ENCODE results near the gene ABCA13. TPM values are rescaled to one million over a fixed set of nuclear protein-coding genes. Genes with fewer than 3 reads are reported as not detected.

The ABCA13 gene
- total RNA-seq, 1 experiment from 2014 or later, result 2.1 TPM

DNA sequence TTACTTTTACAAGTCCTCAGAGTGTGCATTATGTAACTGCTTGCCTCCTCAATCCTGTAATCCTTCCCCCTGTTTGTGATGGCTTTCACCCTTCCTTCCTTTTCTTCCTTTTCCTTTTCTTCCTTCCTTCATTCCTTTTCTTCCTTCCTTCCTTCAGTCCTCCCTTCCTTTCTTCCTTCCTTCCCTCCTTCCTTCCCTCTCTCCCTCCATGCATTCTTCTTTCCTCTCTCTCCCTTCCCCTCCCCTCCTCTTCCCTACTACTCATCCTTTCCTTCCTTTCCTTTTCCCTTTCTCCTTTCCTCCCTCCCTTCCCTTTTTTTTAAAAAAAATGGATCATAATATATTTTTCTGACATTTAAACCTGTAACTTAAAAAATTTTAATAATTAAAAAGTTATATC lies 22.2 kb upstream of the ABCA13 start:
- POLR2A ChIA-PET (ENCODE audit: unreplicated experiment), result no interaction called here
- Histone ChIP-seq H3K27ac (ENCODE audit: low read length) (no peak overlapping the region), H2AFZ (ENCODE audit: low read length) (no peak overlapping the region), H3K4me3 (ENCODE audit: low read length) (no peak overlapping the region), H3K27me3 (ENCODE audit: low read length) (no peaks in the 10 kb centered on the region), H3K4me2 (ENCODE audit: low read length) (no peak overlapping the region), H3K79me2 (ENCODE audit: low read length) (no peaks in the 10 kb centered on the region), H3K9ac (ENCODE audit: low read length) (no peak overlapping the region), H3K4me1 (ENCODE audit: insufficient read depth, low read length) (peaks cover 24% of the 10 kb centered on the region), H3K9me2 (replicated peaks; ENCODE audit: low read length) (no peaks in the 10 kb centered on the region), H3F3A (ENCODE audit: low read length, unreplicated experiment) (no peaks in the 10 kb centered on the region), H4K20me1 (ENCODE audit: low read length) (no peaks in the 10 kb centered on the region), H3K36me3 (ENCODE audit: low read depth, low read length) (no peaks in the 10 kb centered on the region), H3K9me3 (ENCODE audit: low read length) (no peaks in the 10 kb centered on the region)
- ATAC-seq (no peak), DNase-seq (no peak)
- no peak for TF ChIP-seq EZH2phosphoT487 (IDR thresholded peaks at IDR 0.05; ENCODE audit: borderline replicate concordance, low read length)
- no peak for TF ChIP-seq EZH2 (IDR thresholded peaks at IDR 0.05; ENCODE audit: low read length, unreplicated experiment)
- TF ChIP-seq, protein P1, sequence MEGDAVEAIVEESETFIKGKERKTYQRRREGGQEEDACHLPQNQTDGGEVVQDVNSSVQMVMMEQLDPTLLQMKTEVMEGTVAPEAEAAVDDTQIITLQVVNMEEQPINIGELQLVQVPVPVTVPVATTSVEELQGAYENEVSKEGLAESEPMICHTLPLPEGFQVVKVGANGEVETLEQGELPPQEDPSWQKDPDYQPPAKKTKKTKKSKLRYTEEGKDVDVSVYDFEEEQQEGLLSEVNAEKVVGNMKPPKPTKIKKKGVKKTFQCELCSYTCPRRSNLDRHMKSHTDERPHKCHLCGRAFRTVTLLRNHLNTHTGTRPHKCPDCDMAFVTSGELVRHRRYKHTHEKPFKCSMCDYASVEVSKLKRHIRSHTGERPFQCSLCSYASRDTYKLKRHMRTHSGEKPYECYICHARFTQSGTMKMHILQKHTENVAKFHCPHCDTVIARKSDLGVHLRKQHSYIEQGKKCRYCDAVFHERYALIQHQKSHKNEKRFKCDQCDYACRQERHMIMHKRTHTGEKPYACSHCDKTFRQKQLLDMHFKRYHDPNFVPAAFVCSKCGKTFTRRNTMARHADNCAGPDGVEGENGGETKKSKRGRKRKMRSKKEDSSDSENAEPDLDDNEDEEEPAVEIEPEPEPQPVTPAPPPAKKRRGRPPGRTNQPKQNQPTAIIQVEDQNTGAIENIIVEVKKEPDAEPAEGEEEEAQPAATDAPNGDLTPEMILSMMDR (conservative IDR thresholded peaks at IDR 0.05; ENCODE audit: low read depth, low read length), result no peak
- intact Hi-C loops (cut with micrococcal nuclease), result no loop called here
- CTCF ChIA-PET, result no interaction called here
- no TSS peak for BruUV-seq (replicated peaks)

DNA sequence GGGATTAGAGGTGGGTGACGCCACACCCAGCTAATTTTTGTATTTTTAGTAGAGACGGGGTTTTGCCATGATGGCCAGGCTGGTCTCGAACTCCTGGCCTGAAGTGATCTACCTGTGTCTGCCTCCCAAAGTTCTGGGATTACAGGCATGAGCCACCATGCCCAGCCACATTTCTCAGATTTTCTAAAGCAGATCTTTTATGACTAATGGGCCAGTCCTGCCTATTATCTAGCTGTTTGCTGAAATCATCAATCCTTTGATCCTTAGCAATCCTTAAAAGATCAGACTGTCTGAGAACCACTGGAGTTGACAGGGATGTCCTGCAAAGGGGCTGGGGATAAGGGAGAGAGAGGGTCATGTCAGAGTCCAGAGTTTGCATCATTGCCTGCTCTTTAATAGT lies 21.2 kb upstream of the ABCA13 start:
- DNase-seq, result no peak
- TF ChIP-seq, protein P1 (conservative IDR thresholded peaks at IDR 0.05; ENCODE audit: low read depth, low read length), result no peak
- TF ChIP-seq EZH2 (IDR thresholded peaks at IDR 0.05; ENCODE audit: low read length, unreplicated experiment) (no peak), EZH2phosphoT487 (IDR thresholded peaks at IDR 0.05; ENCODE audit: borderline replicate concordance, low read length) (no peak)
- Histone ChIP-seq H3K36me3 (ENCODE audit: low read depth, low read length) (no peaks in the 10 kb centered on the region), H3K9ac (ENCODE audit: low read length) (no peak overlapping the region), H3K27ac (ENCODE audit: low read length) (no peak overlapping the region), H3K9me3 (ENCODE audit: low read length) (no peaks in the 10 kb centered on the region), H3K79me2 (ENCODE audit: low read length) (no peaks in the 10 kb centered on the region), H2AFZ (ENCODE audit: low read length) (no peak overlapping the region), H3K27me3 (ENCODE audit: low read length) (no peaks in the 10 kb centered on the region), H3K9me2 (replicated peaks; ENCODE audit: low read length) (no peaks in the 10 kb centered on the region), H3F3A (ENCODE audit: low read length, unreplicated experiment) (no peaks in the 10 kb centered on the region), H3K4me2 (ENCODE audit: low read length) (no peak overlapping the region), H3K4me3 (ENCODE audit: low read length) (no peak overlapping the region), H4K20me1 (ENCODE audit: low read length) (no peaks in the 10 kb centered on the region), H3K4me1 (ENCODE audit: insufficient read depth, low read length) (peaks cover 23% of the 10 kb centered on the region)
- no TSS peak for BruUV-seq (replicated peaks)
- POLR2A ChIA-PET (ENCODE audit: unreplicated experiment), result no interaction called here
- no peak for ATAC-seq
- intact Hi-C loops (cut with micrococcal nuclease), result no loop called here
- CTCF ChIA-PET, result no interaction called here

DNA sequence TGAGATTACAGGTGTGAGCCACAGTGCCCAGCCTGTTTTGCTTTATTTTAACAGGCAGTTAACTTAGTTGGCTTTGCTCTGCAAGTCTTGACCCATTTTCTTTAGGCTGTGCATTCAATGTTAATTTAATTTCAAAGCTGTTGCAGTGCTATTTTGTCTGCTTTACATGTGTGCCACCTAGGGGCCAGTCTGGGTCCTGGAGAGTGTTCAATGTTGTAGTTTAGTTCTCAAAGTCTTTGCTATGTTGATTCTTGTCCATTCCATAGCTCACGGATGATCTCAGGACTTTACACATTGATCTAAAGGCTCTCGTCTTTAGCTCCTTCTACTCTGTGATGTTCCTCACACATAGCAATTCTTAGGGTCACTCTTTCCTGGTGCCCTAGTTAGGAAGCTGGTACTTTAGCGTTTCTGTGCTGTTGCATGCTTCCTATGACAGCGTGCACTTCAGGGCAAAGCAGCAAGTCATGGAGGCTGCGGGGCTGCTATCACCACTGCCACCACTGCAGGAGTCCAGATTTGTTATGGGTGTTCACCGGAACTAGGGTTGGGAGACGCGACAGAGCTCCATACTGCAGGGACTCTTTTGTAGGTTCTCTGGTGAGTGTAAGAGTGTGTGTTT lies 16.4 kb upstream of the ABCA13 start:
- Histone ChIP-seq H2AFZ (ENCODE audit: low read length) (peak overlapping the region; percentile 20; the same call in 1 of the 2 replicates), H4K20me1 (ENCODE audit: low read length) (no peaks in the 10 kb centered on the region), H3K9ac (ENCODE audit: low read length) (no peak overlapping the region), H3K36me3 (ENCODE audit: low read depth, low read length) (no peaks in the 10 kb centered on the region), H3K27me3 (ENCODE audit: low read length) (no peaks in the 10 kb centered on the region), H3K9me3 (ENCODE audit: low read length) (no peaks in the 10 kb centered on the region), H3K79me2 (ENCODE audit: low read length) (no peaks in the 10 kb centered on the region), H3K9me2 (replicated peaks; ENCODE audit: low read length) (no peaks in the 10 kb centered on the region), H3K27ac (ENCODE audit: low read length) (no peak overlapping the region), H3K4me2 (ENCODE audit: low read length) (no peak overlapping the region), H3F3A (ENCODE audit: low read length, unreplicated experiment) (no peaks in the 10 kb centered on the region), H3K4me1 (ENCODE audit: insufficient read depth, low read length) (0 out of 2 replicates have a peak, but pooled peaks cover 9% of the 10 kb centered on the region), H3K4me3 (ENCODE audit: low read length) (no peak overlapping the region)
- POLR2A ChIA-PET (ENCODE audit: unreplicated experiment), result interaction anchor here (0.6 to 0.7 kb wide), 2 partner anchors 19 to 364 kb away, joined by 3 to 5 read pairs; no protein-coding TSS in a partner anchor
- DNase-seq, result peak; percentile 62
- CTCF ChIA-PET, result interaction anchor here (0.6 to 1.4 kb wide), 14 partner anchors 13 to 720 kb away, joined by 3 to 18 read pairs (median 4); partner anchors contain the start of gene PKD1L1
- no peak for TF ChIP-seq EZH2 (IDR thresholded peaks at IDR 0.05; ENCODE audit: low read length, unreplicated experiment)
- TF ChIP-seq, protein P1 (conservative IDR thresholded peaks at IDR 0.05; ENCODE audit: low read depth, low read length), result peak; percentile 83
- intact Hi-C loops (cut with micrococcal nuclease), result loop anchor here (1.0 kb wide), 3 partner anchors 16 to 210 kb away; no protein-coding TSS in a partner anchor
- BruUV-seq (replicated peaks), result no TSS peak
- ATAC-seq, result peak; percentile 94

All from PC-3 (cell line).